RPMI8226 (cell line): ENCODE data around the gene ANKRD31.
"Not testable (repeated sequence)": the region's sequence is repeated elsewhere in the genome, so short reads cannot be mapped to it uniquely, and the experiment has no call there.

Experiments used
- DNase-seq: peaks from one replicate; pipeline ENCODE4 v3.0.0-alpha.2; 2015

Gene ANKRD31

DNA sequence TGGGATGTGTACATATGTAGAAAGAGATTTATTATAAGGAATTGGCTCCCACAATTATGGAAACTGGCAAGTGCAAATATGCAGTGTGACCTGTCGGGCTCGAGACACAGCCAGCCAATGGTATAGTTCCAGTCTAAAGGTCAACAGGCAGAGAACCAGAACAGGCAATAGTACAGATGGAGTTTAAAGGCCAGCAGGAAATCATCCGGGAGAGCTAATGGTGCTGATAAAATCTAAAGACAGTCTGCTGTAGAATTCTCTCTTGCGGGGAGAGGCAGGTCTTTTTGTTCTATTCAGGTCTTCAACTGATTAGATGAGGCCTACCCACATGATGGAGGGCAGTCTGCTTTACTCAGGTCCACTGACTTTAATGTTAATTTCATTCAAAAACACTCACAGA, 21.8 kb downstream of the ANKRD31 start:
- DNase-seq, result no peak

DNA sequence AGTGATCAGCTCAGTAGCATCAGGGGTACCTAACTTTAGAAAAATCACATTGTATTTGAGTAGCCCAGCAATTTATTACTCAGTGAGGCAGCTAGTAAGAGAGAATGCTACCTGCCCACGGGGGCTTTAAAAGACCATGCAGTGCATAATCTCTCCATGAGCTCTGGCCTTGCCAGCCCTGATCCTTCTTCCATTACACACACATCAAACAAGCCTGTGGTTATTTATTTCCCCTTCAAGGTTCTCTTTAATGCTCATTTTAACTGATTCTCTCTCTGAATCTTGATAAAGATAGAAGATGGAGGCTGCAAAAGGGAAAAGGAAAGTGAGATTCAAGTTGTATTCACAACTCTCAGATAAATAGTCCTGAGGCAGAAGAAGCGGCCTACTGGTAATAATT, 22.3 kb downstream of the ANKRD31 start:
- DNase-seq, result no peak

DNA sequence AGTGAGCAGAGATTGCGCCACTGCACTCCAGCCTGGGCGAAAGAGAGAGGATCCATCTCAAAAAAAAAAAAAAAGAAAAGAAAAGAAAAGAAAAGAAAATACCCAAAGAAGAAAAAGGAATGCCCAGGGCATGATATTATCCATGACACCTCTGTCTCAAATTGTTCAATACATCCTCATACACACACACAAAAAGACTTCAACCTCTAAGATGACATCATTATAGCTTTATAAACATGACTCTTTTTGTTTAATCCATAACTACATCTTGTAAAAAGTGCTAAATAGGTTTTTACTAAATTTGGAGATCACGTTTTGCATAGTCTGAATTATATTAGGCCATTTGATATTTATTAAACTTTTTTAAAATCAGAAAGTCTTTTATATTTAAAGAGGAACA, 33.1 kb downstream of the ANKRD31 start:
- DNase-seq, result no peak

DNA sequence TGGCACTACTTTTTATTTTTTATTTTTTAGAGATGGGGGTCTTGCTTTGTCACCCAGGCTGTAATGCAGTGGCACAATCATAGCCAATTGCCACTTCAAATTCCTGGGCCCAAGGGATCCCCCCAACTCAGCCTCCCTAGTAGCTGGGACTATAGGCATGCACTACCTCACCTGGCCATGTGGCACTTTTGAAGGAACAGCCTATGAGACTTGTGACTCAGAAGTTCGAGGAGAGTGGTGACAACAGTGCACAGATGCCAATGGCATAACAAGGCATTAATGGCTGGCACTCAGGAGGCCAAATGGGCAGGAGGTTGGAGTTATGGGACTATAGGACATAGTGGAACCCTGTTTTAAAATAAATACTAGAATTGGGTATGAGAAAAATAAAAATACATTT, 33.7 kb downstream of the ANKRD31 start:
- no peak for DNase-seq

DNA sequence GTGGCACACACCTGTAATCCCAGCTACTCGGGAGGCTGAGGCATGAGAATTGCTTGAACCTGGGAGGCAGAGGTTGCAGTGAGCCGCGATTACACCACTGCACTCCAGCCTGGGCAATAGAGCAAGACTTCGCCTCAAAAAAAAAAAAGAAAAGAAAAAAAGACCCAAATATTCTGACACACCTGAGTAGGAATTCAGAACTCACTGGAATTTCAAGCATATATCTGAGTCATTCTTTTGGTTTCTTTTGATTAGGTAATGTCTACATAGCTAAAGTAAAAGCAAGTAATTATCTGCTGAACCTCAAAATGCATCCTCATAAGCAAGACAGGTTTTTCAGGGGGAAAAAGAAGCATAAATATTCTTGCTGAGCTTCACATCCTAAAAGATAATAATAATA, 35.9 kb downstream of the ANKRD31 start:
- DNase-seq, result no peak

DNA sequence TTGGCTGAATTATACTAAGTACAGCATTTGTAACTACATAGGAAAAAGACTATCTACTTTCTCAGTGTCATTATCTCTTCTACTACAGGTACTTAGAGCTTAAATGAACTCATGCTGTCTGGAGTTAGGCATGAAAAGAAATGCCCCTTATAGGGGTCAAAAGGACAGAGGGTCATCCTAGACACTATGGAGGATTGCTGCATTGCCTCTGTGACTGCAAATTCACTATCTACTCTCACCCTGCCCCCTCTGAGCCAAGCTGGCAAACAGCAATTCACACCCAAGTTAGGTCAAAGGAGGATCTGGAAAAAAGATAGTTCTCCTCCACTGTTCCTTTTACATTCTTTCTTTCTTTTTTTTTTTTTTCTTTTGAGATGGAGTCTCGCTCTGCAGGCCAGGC, 36.7 kb downstream of the ANKRD31 start:
- no peak for DNase-seq

DNA sequence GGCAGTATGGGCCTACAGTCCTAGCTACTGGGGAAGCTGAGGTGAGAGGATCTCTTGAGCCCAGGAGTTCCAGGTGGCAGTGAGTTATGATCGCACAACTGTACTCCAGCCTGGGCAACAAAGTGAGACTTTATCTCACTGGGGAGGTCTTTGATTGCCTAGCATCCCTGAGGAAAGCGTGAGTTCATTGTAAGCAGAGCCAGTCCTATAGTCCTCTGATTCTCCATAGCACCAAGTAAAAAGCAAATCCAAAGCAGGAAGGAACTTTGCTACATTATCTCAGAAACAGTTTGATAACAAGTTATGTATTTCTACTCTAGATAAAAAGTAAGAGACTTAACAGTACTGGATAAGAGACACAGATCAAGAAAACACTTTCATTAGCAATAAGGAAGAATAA, 37.6 kb downstream of the ANKRD31 start:
- DNase-seq, result no peak

DNA sequence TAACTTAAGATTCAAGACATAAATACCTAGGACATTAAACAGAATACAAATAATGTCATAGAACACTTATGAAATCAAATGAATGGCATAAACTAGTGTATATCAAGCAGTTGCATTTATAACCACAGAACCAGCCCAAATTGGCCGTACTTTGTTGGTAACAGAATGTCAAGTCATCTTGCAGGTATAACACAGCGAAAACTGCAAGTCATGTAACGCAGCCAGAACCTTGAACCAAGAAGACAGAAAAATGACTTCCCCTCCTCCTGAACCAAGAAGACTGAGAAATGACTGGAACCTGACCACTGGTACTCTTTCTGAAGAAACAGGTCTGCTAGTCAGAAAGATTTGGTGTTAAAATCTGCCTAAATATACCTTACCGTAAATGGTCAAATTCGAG, 38.9 kb downstream of the ANKRD31 start:
- DNase-seq, result no peak

DNA sequence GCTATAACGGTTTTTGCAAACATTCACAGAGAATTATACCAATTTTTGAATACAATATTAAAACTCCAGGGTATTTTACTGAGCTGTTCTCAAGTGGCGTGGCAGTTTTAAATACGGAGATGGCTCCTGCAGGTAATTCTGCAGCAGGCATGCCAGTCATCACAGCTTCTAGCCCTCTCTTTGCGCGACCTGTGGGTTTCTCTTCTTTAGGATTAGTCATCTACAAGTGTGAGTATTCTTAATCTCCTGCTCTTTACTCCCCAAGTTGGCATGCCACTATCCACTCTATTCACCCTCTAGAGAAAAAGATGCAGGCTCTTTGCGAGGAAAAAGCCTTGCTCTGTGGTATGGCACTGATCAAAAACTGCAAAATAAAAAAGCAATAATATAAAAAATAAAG, 43.9 kb downstream of the ANKRD31 start:
- DNase-seq, result no peak

DNA sequence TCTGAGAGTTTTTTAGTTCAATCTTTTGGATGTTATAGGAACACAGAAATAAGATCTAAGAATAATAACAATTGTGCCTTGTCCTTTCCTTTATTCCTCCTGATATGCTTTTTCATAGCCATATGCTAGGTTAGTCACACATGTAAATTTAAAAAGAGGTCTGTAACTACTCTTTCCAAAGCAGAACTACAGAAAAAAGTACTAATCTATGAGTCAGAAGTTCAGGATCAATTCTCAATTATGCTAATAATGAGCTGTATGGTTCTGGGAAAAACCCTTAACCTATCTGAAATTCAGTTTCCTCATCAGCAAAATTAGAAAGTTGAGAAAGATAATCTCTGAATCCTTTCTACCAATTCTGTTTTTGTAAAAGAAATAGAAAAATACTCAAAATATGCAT, 44.4 kb downstream of the ANKRD31 start:
- DNase-seq, result no peak

DNA sequence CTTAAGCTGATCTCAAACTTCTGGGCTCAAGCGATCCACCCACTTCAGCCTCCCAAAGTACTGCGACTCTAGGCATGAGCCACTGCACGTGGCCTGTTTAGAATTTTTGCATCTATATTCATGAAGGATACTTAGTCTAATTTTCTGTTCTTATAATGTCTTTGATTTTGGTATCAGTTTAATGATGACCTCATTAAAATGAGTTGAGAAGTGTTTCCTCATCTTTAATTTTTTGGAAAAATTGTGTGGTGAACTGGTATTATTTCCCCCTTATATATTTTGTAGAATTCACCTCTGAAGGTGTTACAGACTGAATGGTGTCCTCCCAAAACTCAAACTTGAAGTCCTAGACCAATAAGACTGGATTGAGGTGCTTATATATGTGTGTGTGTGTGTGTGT, 46.5 kb downstream of the ANKRD31 start:
- DNase-seq, result no peak

DNA sequence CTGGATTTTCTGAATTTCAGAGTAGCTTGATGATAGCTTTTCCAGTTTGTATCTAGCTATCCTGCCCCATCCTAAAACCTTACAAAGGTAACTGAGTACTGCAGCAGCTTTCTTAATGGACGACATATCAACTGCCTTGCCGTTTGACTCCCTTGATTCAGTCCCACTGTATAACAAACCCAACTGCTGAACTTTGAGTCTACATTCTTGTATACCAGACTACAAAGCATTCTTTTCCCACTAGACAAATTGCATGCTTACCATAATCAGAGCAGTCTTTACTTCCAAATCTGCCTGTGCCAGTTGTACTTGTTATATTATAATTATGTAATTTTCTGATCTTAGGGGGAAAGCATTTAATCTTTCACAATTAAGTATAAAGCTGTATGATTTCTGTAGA, 47.3 kb downstream of the ANKRD31 start:
- no peak for DNase-seq

DNA sequence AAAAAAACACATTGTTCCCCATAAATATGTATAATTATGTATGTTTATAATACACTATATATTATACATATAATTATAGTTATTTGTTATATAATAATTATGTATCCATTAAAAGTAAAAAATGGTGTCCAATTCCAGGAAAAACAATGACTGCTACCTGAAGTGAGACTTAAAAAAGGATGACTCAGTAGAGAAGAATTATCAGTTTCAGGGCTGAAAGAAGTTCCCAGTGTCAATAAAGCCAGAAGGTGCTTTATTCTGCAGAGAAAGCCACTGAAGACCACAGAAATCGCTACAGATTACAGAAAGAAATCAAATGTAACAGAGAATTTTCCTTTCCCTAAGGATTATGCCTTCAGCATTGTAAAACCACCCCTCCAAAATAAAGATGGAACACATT, 50.9 kb downstream of the ANKRD31 start:
- DNase-seq, result no peak

DNA sequence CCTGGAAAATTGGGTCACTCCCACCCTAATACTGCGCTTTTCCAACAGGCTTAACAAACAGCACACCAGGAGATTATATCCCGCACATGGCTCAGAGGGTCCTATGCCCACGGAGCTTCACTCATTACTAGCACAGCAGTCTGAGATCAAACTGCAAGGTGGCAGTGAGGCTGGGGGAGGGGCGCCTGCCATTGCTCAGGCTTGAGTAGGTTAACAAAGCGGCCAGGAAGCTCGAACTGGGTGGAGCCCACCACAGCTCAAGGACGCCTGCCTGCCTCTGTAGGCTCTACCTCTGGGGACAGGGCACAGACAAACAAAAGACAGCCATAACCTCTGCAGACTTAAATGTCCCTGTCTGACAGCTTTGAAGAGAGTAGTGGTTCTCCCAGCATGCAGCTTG, 60.7 kb downstream of the ANKRD31 start:
- not testable (repeated sequence) for DNase-seq

DNA sequence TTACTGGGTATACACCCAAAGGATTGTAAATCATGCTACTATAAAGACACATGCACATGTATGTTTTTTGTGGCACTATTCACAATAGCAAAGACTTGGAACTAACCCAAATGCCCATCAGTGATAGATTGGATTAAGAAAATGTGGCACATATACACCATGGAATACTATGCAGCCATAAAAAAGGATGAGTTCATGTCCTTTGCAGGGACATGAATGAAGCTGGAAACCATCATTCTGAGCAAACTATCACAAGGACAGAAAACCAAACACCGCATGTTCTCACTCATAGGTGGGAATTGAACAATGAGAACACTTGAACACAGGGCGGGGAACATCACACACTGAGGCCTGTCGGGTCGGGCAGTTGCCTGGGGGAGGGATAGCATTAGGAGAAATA, 61.8 kb downstream of the ANKRD31 start:
- DNase-seq, result not testable (repeated sequence)

DNA sequence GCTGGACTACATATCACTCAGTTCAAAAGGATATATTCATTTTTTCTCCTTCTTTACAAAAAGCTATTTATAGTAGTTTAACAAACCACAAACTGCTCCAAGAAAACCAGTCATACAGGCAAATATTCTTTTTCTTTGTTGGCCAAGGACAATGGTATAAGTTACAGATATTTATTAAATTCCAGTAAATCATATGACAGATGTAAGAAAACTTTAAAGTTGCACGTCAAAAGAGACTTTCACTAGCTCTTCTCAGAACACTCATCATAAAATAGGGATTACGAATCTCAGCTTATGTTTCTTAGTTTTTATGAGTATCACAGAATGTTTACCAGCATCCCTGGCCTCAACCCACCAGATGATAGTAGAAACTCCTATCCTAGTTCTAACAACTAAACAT, 67.2 kb downstream of the ANKRD31 start:
- DNase-seq, result no peak

DNA sequence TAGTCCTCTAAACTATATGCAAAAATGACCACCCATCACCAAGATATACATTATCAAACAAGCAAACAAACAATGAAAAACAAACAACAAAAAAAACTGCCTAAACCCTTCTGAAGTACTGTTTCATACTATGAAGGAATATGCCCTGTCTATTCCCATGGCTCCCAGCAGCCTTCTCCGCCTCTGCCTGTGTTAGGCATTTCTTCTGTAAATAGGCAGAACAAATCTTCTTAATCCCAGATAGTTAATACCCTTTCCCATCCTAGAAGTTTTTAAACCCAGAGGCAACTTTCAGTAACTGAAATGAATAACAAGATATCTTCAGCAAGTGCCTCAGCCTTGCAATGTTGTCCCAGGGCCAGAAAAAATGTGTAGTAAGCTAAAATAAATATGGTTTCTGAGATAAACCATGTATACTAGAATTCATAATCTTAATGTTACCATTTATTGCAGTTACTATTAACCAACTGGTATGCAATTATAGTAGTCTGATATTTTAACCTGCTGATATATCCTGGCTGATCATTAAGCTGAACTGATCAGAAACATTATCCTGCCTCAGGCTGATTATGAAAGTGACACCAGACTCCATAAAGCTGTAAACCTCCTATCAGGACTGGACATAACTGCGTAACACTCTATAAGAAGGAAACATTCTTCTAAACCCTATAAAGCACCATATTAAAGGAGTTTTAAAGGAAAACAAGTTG, 68.5 kb downstream of the ANKRD31 start:
- DNase-seq, result no peak

DNA sequence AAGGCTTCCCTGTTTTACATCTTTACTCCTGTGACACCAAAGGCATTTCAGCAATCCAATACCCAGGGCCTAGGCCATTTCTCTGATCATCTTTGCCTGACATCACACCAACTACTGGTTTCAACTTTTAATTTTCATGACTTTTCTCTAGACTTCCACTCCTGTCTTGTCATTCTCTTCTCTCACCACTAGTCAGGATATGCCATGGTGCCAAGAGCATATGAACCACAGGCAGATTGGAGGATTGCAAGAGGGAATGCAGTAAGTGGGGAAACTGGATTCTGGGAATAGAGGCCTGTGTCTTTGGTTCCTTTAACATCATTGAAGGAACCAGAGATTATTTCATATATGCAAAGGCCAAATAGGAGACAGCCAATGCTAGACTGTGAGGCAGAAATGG, 69.3 kb downstream of the ANKRD31 start:
- DNase-seq, result no peak

DNA sequence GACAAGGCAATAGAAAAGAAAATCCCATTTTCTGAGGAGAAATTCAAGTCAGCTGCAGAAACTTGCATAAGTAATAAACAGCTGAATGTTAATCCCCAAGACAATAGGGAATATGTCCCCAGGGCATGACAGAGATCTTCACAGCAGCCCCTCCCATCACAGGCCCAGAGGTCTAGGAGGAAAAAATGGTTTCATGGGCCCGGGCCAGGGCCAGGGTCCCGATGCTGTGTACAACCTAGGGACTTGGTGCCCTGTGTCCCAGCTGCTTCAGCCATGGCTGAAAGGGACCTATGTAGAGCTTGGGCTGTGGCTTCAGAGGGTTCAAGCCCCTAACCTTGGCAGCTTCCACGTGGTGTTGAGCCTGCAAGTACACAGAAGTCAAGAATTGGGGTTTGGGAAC, 75.2 kb downstream of the ANKRD31 start:
- not testable (repeated sequence) for DNase-seq

DNA sequence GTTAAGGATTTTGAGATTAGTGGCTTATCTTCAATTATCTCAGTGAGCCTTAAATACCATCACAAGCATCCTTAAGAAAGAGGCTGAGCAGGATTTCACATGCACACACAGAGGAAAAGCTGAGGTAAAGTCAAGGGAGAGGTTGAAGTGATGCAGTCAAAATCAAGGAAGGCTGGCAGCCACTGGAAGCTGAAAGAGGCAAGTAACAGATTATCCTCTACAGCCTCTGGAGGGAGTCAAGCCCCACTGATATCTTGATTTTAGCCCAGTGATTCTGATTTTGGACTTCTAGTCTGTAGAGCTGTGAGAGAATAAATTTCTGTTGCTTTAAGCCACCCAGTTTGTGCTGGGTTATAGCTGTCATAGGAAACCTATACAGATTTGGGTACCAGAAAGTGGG, 80.1 kb downstream of the ANKRD31 start:
- DNase-seq, result no peak

DNA sequence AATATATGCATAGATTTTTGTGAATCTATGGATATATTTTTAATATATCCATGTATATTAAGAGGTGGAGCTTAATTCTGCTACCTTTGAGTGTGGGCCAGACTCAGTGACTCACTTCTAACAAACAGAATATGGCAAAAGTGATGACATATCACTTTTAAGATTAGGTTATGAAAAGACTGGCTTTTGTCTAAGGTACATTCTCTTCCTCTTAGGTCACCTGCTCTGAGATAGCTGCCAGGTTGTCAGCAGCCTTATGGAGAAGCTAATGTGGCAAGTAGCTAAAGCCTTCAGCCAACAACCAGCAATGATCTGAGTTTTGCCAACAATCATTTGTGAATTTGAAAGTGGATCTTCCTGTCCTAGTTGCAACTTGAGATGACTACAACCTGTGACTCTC, 83.8 kb downstream of the ANKRD31 start:
- DNase-seq, result no peak

DNA sequence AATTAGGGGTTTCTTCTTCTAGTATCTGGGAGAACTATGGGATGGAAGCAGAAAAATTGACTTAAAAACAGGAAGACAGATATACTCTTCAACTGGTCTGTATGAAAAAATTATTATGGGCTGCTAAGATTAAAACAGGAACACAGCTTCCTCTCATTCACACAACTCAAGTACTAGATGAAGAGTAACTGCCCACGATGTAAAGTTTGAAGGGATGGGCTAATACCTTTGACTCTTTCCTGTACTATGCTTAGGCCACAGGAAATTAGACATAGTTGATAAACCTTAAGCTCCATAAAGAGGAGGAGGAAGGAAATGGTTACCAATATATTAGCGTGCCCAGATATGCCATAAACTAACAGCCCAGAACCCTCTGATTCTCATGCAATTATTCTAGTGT, 88.6 kb downstream of the ANKRD31 start:
- no peak for DNase-seq

DNA sequence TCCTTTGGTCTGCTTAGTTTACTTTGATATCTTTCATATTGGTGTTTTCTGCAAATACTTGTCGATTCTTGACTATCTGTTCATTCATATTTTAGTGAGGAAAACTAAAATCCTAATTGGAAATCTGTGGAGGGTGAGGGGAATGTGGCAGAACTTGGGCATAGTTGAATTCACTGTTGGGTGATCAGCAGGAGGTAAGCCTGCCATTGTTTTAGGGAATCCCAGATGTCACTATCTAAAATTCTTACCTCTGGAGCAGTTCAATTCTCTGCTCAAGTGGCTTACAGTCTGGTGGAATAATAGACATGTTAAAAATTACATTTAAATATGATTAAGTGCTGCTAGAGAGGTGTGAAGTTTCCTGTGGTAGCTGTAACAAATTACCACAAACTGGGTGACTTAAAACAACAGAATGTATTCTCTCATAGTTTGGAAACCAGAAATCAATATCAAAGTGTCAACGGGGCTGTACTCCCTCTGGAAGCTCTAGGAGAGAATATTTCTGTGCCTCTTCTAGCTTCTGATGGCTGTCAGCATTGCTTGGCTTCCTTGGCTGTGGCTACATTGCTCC, 94.0 kb downstream of the ANKRD31 start:
- DNase-seq, result no peak

DNA sequence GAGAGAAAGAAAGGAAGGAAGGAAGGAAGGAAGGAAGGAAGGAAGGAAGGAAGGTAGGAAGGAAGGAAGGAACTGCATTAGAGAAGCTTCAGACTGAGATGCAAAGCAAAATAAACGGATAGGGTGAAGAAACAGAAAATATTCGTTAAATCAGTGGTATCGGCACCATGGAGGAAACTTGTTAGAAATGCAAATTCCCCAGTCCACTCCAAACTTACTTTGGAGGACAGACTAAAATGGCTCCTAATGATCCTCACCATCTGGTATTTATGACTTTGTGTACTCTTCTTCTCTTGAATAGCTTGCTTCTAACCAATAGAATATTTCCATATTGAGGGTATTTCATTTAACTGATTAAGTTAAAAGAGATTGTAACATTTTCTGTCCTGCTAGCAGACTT, 96.4 kb downstream of the ANKRD31 start:
- DNase-seq, result no peak

DNA sequence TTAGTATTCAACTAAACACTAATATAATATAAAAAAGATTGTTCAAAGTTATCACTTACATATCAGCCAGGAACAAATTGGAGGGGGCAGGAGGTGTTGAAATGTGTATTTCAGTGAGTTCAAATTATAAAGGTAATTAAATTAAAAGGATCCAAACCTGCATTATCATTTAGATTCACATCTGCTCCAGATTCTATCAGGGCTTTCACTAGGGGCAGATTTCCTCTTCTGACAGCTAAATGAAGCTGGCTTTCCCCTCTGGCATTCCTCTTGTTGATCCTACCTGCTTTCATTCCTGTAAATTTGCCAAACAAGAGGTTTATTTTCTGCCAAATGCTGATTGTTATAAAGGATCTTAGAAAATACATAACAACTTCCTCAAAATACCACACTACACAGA, 98.0 kb downstream of the ANKRD31 start:
- no peak for DNase-seq
